A673 (cell line): ENCODE data around the gene DPP7. TPM values are rescaled to one million over a fixed set of nuclear protein-coding genes. Genes with fewer than 3 reads are reported as not detected.

Experiments used
- BruUV-seq: library from RNA; stranded (reverse); fragments of 400-500 nt; replicated peaks from 2 replicates; lab custom pipeline; 2021; lab: Mats Ljungman, UMichigan
- CTCF ChIA-PET: fragments of 300-600 bp; sonication (Branson Sonifier 250); formaldehyde crosslinking; loops from one replicate; lab custom pipeline; 2022; ENCODE audit warnings: antibody characterized with exemption; lab: Charles Lee
- POLR2A ChIA-PET: fragments of 300-600 bp; sonication (Branson Sonifier 250); formaldehyde crosslinking; loops from one replicate; lab custom pipeline; 2022; ENCODE audit warnings: antibody characterized with exemption; ENCODE audit not compliant: low non-redundant PET; lab: Charles Lee
- DNase-seq: peaks from one replicate; pipeline ENCODE4 v3.0.0-alpha.2; 2015; ENCODE audit warnings: low spot score
- H3K27ac ChIP-seq: fragments of 200-600 bp; sonication (generic); 2 replicates; pipeline ENCODE4 v1.5.1; 2016; ENCODE audit warnings: mixed run types, low read depth, mild to moderate bottlenecking, mixed read lengths, antibody characterized with exemption, low read length; ENCODE audit not compliant: poor library complexity, severe bottlenecking
- H3K27me3 ChIP-seq: fragments of 200-600 bp; sonication (generic); replicated peaks from 2 replicates; pipeline ENCODE4 v1.6.1; 2017; ENCODE audit warnings: mixed run types, low read depth, mild to moderate bottlenecking, mixed read lengths, antibody characterized with exemption, low read length; ENCODE audit not compliant: insufficient read depth, poor library complexity
- H3K36me3 ChIP-seq: fragments of 200-600 bp; sonication (generic); 2 replicates; pipeline ENCODE4 v1.6.1; 2016; ENCODE audit warnings: mixed run types, mild to moderate bottlenecking, mixed read lengths, antibody characterized with exemption, low read length; ENCODE audit not compliant: insufficient read depth, poor library complexity, severe bottlenecking
- H3K4me1 ChIP-seq: fragments of 200-600 bp; sonication (generic); 2 replicates; pipeline ENCODE4 v1.6.1; 2017; ENCODE audit warnings: mixed run types, mild to moderate bottlenecking, mixed read lengths, antibody characterized with exemption, low read length; ENCODE audit not compliant: insufficient read depth, poor library complexity, severe bottlenecking
- H3K4me3 ChIP-seq: fragments of 200-600 bp; sonication (generic); 2 replicates; pipeline ENCODE4 v1.5.1; 2016; ENCODE audit warnings: low read depth, mixed run types, mild to moderate bottlenecking, mixed read lengths, low read length; ENCODE audit not compliant: poor library complexity, severe bottlenecking
- H3K9me3 ChIP-seq: fragments of 200-600 bp; sonication (generic); 2 replicates; pipeline ENCODE4 v1.6.1; 2016; ENCODE audit warnings: mixed run types, low read depth, mild to moderate bottlenecking, mixed read lengths, antibody characterized with exemption, low read length; ENCODE audit not compliant: poor library complexity, severe bottlenecking
- EZH2 ChIP-seq: fragments of 200-600 bp; sonication (generic); IDR thresholded peaks from 2 replicates; pipeline ENCODE4 v1.6.1; 2017; ENCODE audit warnings: borderline replicate concordance, low read depth, mild to moderate bottlenecking, mixed read lengths, antibody characterized with exemption, low read length; ENCODE audit not compliant: poor library complexity, severe bottlenecking
- intact Hi-C: fragments of 100-400 bp; cut with micrococcal nuclease; formaldehyde crosslinking; loops from one replicate; pipeline ENCODE4 v1.10.0; 2022; ENCODE audit not compliant: unreplicated experiment
- total RNA-seq: library from RNA; stranded (reverse); gene quantifications from 2 replicates; pipeline ENCODE4 v1.2.3, GENCODE V29; 2021
- TF ChIP-seq, protein P1 (sequence below): fragments of 300-800, 200-600 bp; sonication (generic); conservative IDR thresholded peaks from 2 replicates; pipeline ENCODE4 v1.5.1; 2017; ENCODE audit warnings: low read depth, mild to moderate bottlenecking, antibody characterized with exemption, low read length, moderate library complexity, mixed read lengths

Gene DPP7
- total RNA-seq, 1 experiment from 2014 or later, result 120 TPM

DNA sequence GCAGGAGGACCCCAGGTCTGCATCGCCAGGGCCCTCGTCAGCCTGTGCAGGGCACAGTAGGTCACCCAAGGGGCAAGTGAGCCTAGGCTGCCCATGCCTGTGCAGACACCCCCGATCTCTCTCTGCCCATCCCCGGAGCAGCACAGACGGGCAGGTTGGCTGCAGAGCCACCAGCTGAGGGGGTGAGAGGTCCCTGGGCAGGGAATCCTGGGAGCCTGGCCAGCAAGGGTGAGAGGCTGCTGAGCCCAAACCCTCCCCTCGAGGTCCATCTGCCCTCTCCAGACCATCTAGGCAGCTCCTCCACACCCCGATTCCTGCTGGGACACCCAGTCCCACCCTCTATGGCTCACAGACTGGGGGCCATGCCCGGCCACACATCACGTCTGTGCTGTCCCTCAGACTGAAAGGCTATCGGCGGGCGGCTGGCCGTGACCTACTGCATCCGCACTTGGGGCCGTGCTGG, 2.8 kb upstream of the DPP7 start:
- TF ChIP-seq, protein P1, sequence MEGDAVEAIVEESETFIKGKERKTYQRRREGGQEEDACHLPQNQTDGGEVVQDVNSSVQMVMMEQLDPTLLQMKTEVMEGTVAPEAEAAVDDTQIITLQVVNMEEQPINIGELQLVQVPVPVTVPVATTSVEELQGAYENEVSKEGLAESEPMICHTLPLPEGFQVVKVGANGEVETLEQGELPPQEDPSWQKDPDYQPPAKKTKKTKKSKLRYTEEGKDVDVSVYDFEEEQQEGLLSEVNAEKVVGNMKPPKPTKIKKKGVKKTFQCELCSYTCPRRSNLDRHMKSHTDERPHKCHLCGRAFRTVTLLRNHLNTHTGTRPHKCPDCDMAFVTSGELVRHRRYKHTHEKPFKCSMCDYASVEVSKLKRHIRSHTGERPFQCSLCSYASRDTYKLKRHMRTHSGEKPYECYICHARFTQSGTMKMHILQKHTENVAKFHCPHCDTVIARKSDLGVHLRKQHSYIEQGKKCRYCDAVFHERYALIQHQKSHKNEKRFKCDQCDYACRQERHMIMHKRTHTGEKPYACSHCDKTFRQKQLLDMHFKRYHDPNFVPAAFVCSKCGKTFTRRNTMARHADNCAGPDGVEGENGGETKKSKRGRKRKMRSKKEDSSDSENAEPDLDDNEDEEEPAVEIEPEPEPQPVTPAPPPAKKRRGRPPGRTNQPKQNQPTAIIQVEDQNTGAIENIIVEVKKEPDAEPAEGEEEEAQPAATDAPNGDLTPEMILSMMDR, result no peak
- no peak for TF ChIP-seq EZH2
- ChIA-PET POLR2A (no interaction called here), CTCF (interaction anchor here (1.6 kb wide), 1 partner anchor 119 kb away, joined by 4 read pairs; no protein-coding TSS in a partner anchor)
- H3K4me1 ChIP-seq, result peaks cover 7% of the 10 kb centered on the region
- H3K27me3 ChIP-seq, result no peaks in the 10 kb centered on the region
- no peak overlapping the region for H3K4me3 ChIP-seq
- intact Hi-C loops, result loop anchor here (5.0 kb wide), 1 partner anchor 70 kb away; the partner anchor contains the start of gene NPDC1
- no peak for DNase-seq
- H3K36me3 ChIP-seq, result peaks cover 10% of the 10 kb centered on the region
- no peak overlapping the region for H3K27ac ChIP-seq
- BruUV-seq, result no TSS peak
- H3K9me3 ChIP-seq, result no peaks in the 10 kb centered on the region

DNA sequence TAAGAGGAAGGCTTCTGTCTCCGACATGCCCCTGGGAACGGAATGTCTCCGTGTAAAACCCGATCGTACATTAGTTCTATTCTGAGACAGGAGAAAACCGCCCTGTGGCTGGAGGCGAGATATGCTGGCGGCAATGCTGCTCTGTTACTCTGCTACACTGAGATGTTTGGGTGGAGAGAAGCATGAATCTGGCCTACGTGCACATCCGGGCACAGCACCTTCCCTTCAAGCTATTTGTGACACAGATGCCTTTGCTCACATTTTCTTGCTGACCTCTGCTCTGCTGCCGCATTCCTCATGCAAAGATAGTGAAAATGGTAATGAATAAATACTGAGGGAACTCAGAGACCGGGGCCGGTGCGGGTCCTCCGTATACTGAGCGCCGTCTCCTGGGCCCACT, 2.2 kb upstream of the DPP7 start:
- no peak for DNase-seq
- POLR2A ChIA-PET, result no interaction called here
- H3K4me3 ChIP-seq, result no peak overlapping the region
- H3K27ac ChIP-seq, result no peak overlapping the region
- H3K4me1 ChIP-seq, result peaks cover 7% of the 10 kb centered on the region
- no peaks in the 10 kb centered on the region for H3K9me3 ChIP-seq
- CTCF ChIA-PET, result no interaction called here
- intact Hi-C loops, result loop anchor here (5.0 kb wide), 1 partner anchor 69 kb away; the partner anchor contains the start of gene NPDC1
- H3K27me3 ChIP-seq, result no peaks in the 10 kb centered on the region
- H3K36me3 ChIP-seq, result peaks cover 15% of the 10 kb centered on the region
- no TSS peak for BruUV-seq
- no peak for TF ChIP-seq EZH2
- TF ChIP-seq, protein P1, result no peak

DNA sequence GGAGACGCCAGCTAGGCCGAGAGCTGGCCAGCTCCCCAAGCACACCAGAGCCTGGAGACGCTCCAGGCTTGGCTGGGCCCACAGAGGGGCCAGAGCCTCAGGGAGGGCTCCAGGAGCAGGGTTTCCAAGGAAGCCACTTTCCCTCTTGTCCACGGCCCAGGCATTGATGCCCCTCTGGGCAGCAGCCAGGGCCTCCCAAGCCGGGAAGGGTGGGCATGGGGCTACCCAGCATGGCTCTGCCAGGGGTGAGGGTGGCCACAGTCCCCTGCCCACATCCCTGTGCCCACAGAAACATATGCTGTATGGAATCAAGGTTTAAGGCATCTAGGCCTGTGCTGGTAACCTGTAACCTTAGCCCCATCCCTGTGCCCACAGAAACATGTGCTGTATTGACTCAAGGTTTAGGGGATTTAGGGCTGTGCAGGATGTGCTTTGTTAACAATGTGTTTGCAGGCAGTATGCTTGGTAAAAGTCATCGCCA, 1.5 kb upstream of the DPP7 start:
- ChIA-PET POLR2A (no interaction called here), CTCF (no interaction called here)
- no TSS peak for BruUV-seq
- H3K4me1 ChIP-seq, result peaks cover 7% of the 10 kb centered on the region
- intact Hi-C loops, result loop anchor here (5.0 kb wide), 1 partner anchor 69 kb away; the partner anchor contains the start of gene NPDC1
- H3K9me3 ChIP-seq, result no peaks in the 10 kb centered on the region
- DNase-seq, result no peak
- peaks cover 16% of the 10 kb centered on the region for H3K36me3 ChIP-seq
- H3K27ac ChIP-seq, result no peak overlapping the region
- no peak overlapping the region for H3K4me3 ChIP-seq
- no peak for TF ChIP-seq EZH2
- TF ChIP-seq, protein P1, result no peak
- H3K27me3 ChIP-seq, result no peaks in the 10 kb centered on the region
